HG03521 (cell line): ENCODE data around the gene MTLN.
A peak's percentile ranks its signal among the peaks of the same experiment; 100 is the strongest.
"Not testable (repeated sequence)": the region's sequence is repeated elsewhere in the genome, so short reads cannot be mapped to it uniquely, and the experiment has no call there.

Experiments used
- ATAC-seq: cut with Tn5 transposase; IDR thresholded peaks from one replicate; pipeline ENCODE4 v1.9.1; 2021; ENCODE audit warnings: mild to moderate bottlenecking, moderate library complexity; ENCODE audit not compliant: unreplicated experiment

The MTLN gene

DNA sequence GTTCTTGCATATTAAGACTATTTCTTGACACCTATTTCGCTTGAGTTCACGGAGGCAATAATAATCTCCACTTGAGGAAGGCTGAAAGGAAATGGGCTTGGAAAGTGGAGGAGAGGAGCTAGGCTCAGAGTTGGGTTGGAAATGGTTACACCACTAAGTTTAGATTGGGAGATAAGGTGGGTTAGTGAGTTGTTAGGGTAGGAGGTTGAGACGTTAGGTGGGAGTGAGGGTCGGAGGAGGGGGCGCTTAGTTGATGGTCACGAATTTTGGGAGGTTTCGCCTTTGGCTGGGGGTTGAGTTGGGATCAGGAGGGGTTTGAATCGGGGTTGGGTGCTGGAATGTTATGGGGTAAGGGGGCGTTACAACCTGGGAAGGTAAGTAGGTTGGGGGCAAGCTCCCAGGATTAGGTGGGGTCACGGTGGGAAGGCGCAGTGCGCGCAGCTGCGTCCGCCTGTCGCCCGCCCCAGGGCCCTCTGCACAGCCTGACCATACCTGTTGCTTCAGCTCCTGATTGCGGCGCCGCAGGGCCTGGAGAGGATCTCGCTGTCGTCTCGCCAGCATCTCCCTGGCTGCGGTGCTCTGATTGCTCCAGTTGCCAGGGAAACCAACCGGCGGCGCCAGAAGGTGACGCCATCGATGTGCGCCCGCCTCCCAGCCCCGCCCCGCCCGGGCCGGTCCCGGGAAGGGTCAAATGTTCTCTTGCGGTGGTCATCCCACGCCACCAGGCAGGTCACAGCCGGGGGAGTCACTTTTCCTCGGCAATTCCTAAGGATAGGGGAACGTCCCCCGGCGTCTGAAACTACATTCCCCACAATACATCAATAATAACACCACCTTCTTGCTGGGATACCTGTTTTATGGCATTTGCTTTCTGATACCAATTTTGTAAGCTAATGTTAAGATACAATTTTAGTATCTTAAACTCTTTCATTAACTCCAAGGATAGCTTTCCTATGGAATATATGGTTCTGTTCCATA is 7.7 kb downstream of the MTLN start, which contains the start of gene NPHP1:
Gene NPHP1, minus strand, starts transcription at position 606 of the 978 bp plus-strand sequence. Its CDS starts 45 bp downstream, at position 561.
- ATAC-seq: peak; percentile 92

DNA sequence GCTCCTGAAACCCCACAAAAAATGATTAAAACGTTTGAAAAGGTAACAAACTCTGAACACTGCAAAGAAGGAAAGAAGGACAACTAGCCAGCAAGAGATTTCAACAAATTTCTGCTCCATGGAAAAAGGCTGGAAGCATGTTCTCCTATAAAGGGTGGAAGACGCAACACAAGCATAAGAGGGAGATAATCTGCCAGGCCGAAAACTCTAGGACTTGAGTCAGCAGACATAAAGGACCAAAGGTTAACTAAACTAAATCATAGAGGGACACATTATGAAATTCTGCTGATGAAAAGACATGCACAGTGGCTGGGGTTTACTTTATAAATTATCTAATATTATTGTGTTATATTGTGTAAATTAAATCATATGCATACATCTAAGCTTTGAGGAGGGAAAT is 14.3 kb downstream of the MTLN start:
- ATAC-seq: no peak

DNA sequence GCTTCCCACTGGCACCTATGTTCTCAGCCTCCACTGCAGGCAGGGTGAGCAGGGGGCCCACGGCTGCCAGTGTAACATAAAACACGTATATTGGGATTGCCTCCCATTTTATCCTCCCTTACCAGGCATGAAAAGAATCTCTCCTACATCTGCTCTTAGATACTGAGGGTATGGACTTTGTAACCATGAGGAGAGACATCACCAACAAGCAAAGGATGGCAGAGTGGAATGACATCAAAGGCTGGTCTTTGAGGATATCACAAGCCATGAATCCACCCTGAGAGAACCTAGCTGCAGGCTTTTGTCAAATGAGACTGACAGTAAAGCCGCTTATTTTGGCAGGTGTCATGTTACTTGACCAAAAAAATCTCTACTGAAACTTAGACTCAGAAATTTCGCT is 14.9 kb downstream of the MTLN start:
- ATAC-seq: no peak

DNA sequence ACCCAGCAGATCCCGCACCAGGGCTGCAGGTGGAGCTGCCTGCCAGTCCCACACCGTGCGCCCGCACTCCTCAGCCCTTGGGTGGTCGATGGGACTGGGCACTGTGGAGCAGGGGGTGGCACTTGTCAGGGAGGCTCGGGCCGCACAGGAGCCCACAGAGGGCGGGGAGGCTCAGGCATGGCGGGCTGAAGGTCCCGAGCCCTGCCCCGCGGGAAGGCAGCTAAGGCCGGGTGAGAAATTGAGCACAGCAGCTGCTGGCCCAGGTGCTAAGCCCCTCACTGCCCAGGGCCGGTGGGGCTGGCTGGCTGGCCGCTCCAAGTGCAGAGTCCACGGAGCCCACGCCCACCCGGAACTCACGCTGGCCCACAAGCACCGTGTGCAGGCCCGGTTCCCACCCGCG is 22.2 kb downstream of the MTLN start:
- not testable (repeated sequence) for ATAC-seq

DNA sequence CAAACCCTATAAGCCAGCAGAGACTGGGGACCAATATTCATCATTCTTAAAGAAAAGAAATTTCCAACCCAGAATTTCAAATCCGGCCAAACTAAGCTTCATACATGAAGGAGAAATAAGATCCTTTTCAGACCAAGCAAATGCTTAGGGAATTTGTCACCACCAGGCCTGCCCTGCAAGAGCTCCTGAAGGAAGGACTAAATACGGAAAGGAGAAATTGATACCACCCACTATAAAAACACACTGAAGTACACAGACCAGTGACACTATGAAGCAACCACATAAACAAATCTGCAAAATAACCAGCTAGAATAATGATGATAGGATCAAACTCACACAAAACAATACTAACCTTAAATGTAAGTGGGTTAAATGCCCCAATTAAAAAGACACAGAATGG is 29.9 kb downstream of the MTLN start:
- no peak for ATAC-seq

DNA sequence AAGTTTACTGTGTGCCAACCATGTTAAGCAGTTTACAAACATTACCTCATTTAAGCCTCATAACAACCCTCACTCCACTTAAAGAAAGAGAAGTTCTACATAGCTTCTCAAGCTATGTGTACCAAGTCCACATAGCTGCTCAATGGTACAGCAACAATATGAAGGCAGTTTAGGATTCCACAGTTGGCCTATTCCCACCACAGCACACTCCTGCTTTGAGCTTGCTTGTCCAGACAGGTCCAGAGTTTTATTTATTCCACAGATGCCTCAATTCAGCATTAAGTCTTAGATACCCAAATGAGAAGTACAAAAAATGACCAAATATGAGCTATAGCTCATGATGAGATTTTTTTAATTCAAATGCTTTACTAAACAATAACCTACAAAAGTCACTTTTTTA is 32.3 kb downstream of the MTLN start:
- ATAC-seq: no peak

DNA sequence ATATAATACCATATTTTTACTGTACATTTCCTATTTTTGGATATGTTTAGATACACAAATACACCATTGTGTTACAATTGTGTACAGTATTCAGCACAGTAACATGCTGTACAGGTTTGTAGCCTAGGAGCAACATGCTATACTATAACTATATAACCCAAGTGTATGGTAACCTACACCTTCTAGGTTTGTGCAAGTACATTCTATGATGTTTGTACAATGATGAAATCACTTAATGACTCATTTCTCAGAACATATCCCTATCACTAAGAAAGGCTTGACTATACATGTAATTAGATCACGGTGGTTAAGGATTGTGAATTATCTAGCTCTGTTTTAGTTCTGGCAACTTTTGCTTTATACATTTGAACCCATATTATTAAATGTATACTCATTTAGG is 38.8 kb downstream of the MTLN start:
- no peak for ATAC-seq

DNA sequence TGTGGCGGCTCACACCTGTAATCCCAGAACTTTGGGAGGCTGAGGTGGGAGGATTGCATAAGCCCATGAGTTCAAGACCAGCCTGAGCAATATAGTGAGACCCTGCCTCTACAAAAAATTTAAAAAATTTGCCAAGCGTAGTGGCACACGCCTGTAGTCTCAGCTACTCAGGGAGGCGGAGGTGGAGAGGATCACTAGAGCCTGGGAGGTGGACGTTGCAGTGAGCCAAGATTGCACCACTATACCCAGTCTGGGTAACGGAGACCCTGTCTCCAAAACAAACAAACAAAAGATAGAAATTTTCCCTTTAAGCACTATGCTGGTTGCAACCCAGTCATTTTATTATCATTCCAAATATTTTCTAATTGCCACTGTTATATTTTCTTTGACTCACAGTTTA is 39.8 kb downstream of the MTLN start:
- ATAC-seq: no peak

DNA sequence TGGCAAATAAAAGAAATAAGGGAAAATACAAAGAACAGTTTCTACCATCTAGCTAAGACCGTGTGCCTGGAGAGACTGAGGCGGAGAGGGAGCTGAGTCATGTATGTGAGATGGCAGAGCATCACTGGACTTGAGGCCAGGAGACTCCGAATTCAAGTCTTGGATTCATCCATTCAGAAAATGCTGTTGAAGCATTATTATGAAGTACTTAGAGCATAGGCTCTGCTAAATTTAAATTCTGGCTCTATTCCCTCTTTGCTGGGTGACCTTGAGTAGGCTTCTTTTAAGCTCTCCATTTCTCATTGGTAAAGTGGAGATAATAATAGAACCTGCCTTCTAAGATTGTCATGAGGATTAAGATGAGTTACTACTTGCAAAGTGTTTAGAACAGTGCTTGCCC is 42.2 kb downstream of the MTLN start:
- no peak for ATAC-seq

DNA sequence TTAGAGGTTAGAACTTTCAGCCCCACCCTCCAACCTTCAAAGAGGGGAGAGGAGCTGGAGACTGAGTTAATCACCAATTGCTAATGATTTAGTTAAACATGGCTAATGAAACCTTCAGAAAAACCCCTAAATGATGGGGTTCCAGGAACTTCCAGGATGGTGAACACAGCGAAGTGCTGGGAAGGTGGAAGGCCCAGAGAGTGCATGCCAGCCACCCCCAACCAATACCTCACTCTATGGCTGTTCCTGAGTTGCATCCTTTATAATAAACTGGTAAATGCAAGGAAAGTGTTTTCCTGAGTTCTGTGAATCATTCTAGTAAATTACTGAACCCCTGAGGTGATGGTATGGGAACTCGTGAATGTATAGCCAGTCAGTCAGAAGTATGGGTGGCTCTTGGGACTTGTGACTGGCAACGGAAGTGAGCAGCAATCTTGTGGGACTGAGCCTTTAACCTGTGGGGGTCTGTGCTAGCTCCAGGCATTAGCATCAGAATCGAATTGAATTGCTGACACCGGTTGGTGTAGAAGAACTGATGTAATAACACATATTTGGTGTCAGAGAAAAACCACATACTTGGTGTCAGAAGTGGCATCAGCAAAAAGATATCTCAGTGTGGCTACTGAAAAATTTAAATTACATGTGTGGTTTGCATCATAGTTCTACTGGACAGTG is 44.9 kb downstream of the MTLN start:
- no peak for ATAC-seq

DNA sequence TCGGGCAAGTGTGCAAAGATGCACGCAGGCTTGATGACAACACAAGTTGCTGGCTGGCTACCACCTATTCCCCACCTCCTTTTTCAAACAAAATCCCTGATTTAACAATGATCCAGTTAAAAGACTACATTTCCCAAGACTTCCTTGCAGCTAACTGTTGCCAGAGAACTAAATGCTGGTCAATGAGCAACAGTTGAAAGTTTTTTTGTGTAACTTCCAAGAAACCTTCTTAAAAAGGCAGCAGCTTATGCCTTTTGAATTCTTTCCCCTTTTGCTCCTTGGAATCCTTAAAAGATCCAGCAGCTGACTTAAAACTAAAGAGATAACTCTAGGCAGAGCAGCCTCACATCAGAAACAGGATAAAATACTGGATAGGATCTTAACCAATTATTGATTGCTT is 46.1 kb downstream of the MTLN start:
- no peak for ATAC-seq
